Lung (tissue), 16 donors: ENCODE measurements around the gene NFIL3. TPM values are rescaled to one million over a fixed set of nuclear protein-coding genes. Genes with fewer than 3 reads are reported as not detected.
"Not testable (repeated sequence)": the region's sequence is repeated elsewhere in the genome, so short reads cannot be mapped to it uniquely, and the experiment has no call there.

ENCODE experiments used
- ATAC-seq: fragments of 200-7000 bp; cut with Tn5 transposase; one replicate; pipeline ENCODE4 v1.9.1; 2020; ENCODE audit warnings: moderate number of reproducible peaks; ENCODE audit not compliant: insufficient read depth, low FRiP score
- DNase-seq, 3 donors: peaks; one replicate each; pipeline ENCODE4 v3.0.0-alpha.2; 2013 to 2017
- H3K27ac ChIP-seq, 2 donors: one replicate each; pipeline ENCODE4 v1.5.1; 2013; ENCODE audit warnings: mild to moderate bottlenecking in 2 of 2, moderate library complexity in 2 of 2, control low read depth in 1 of 2, inconsistent platforms in 1 of 2, low read depth in 1 of 2, low read length in 1 of 2
- H3K27me3 ChIP-seq, 3 donors: one replicate each; pipeline ENCODE4 v1.5.1; 2013; ENCODE audit warnings: low read length in 2 of 3; ENCODE audit not compliant: control insufficient read depth in 3 of 3, insufficient read depth in 3 of 3
- H3K36me3 ChIP-seq, 4 donors: one replicate each; pipeline ENCODE4 v1.5.1; 2013; ENCODE audit warnings: low read length in 4 of 4, mild to moderate bottlenecking in 1 of 4, moderate library complexity in 1 of 4; ENCODE audit not compliant: control insufficient read depth in 4 of 4, insufficient read depth in 4 of 4
- H3K4me1 ChIP-seq, 5 donors: one replicate each; pipeline ENCODE4 v1.5.1; 2013; ENCODE audit warnings: low read length in 5 of 5, mild to moderate bottlenecking in 2 of 5, moderate library complexity in 1 of 5; ENCODE audit not compliant: control insufficient read depth in 5 of 5, insufficient read depth in 5 of 5
- H3K4me3 ChIP-seq: one replicate; pipeline ENCODE4 v1.5.1; 2013; ENCODE audit warnings: mild to moderate bottlenecking, control low read depth, moderate library complexity
- H3K9ac ChIP-seq, 2 donors: one replicate each; pipeline ENCODE4 v1.5.1; 2013; ENCODE audit warnings: low read length in 2 of 2, control low read depth in 1 of 2; ENCODE audit not compliant: insufficient read depth in 1 of 2
- H3K9me3 ChIP-seq, 4 donors: one replicate each; pipeline ENCODE4 v1.5.1; 2013; ENCODE audit warnings: low read length in 3 of 4, mild to moderate bottlenecking in 1 of 4, moderate library complexity in 1 of 4; ENCODE audit not compliant: control insufficient read depth in 4 of 4, insufficient read depth in 3 of 4
- WGBS, 2 donors: extraction: QIAGEN DNeasy Blood & Tissue Kit; methylation state at CpG; one replicate each; pipeline ENCODE4 v1.1.7; 2013; 5-methylcytosine and 5-hydroxymethylcytosine counted together
- long read RNA-seq, 5 donors: transcript quantifications; one replicate each; lab custom pipeline, GENCODE V29; 2026
- polyA plus RNA-seq, 2 donors: library from polyadenylated mRNA; stranded (reverse); fragments of 200-250 nt; gene quantifications; one replicate each; pipeline ENCODE4 v1.2.1, GENCODE V29; 2013
- total RNA-seq, 2 donors: library from RNA; depleted of rRNA in 1 of 2; stranded (reverse); fragments of >200 nt in 1 of 2; gene quantifications; one replicate each; pipeline ENCODE4 v1.2.1, GENCODE V29; 2014 to 2021
- TF ChIP-seq, protein P1 (sequence below): IDR thresholded peaks from 2 replicates; pipeline ENCODE4 v1.5.1; 2012; ENCODE audit warnings: mild to moderate bottlenecking; ENCODE audit errors: control extremely low read depth, extremely low read depth
- donor health status: control.
- donor health status: control.
- donor health status: Bipolar disorder and iron deficiency.
- donor health status: healthy.
- donor health status: DM: yes; HTN: yes; CAD: no.

Gene NFIL3, protein sequence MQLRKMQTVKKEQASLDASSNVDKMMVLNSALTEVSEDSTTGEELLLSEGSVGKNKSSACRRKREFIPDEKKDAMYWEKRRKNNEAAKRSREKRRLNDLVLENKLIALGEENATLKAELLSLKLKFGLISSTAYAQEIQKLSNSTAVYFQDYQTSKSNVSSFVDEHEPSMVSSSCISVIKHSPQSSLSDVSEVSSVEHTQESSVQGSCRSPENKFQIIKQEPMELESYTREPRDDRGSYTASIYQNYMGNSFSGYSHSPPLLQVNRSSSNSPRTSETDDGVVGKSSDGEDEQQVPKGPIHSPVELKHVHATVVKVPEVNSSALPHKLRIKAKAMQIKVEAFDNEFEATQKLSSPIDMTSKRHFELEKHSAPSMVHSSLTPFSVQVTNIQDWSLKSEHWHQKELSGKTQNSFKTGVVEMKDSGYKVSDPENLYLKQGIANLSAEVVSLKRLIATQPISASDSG
- total RNA-seq: 10 to 100 TPM; 37.0 to 59.9 TPM
- polyA plus RNA-seq: 10 to 100 TPM; 13.1 to 75.3 TPM
- long read RNA-seq, donor 1, transcript NFIL3-201 (2 exons, 2,085 nt): major isoform, 16 of 16 reads
- long read RNA-seq, donor 1, partial matches to known transcripts: 0 of 16 reads
- long read RNA-seq, donor 1, other reads (novel, unspliced or antisense): 0 of 16 reads
- long read RNA-seq, donor 2, transcript NFIL3-201 (2 exons, 2,085 nt): major isoform, 6 of 6 reads
- long read RNA-seq, donor 2, partial matches to known transcripts: 0 of 6 reads
- long read RNA-seq, donor 2, other reads (novel, unspliced or antisense): 0 of 6 reads
- long read RNA-seq, donor 3, transcript NFIL3-201 (2 exons, 2,085 nt): major isoform, 5 of 5 reads
- long read RNA-seq, donor 3, partial matches to known transcripts: 0 of 5 reads
- long read RNA-seq, donor 3, other reads (novel, unspliced or antisense): 0 of 5 reads
- long read RNA-seq, donor 4, partial matches to known transcripts: 0 of 4 reads
- long read RNA-seq, donor 4, other reads (novel, unspliced or antisense): 0 of 4 reads
- long read RNA-seq, donor 5, transcript NFIL3-201 (2 exons, 2,085 nt): major isoform, 15 of 15 reads
- long read RNA-seq, donor 5, partial matches to known transcripts: 0 of 15 reads
- long read RNA-seq, donor 5, other reads (novel, unspliced or antisense): 0 of 15 reads

DNA sequence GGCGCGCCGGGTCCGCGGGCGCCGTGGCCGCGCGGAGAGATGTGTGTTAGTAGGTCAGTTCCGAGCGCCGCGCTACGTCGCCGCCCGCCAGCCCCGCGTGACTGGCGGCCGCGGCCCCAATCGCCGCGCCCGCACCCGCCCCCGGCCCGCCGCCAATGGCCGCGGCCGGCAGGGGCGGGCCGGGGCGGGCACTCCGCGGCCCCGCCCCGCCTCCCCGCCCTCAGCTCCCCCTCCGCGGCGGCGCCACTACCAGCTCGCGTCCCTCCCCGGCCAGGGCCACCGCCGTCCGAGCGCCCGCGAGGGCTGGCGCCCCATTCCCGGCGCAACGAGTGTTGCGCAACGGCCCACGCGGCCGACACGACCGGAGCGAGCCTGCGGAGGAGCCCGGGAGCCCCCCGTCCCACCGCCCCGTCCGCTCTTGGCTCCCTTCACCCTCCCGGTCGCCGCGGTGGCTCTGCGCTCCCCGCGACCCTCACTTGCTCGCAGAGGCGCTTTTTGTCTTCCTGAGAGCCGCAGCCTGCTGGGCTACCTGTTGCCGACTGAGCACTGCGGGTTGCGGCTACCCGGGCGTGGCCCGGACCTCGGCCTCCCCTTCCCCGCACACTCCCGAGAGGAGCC, at the start of gene NFIL3:
Gene NFIL3, minus strand, starts transcription at position 48 of the 618 bp plus-strand sequence. CDS start 13,098 bp downstream, outside the sequence.
- TF ChIP-seq, protein P1, sequence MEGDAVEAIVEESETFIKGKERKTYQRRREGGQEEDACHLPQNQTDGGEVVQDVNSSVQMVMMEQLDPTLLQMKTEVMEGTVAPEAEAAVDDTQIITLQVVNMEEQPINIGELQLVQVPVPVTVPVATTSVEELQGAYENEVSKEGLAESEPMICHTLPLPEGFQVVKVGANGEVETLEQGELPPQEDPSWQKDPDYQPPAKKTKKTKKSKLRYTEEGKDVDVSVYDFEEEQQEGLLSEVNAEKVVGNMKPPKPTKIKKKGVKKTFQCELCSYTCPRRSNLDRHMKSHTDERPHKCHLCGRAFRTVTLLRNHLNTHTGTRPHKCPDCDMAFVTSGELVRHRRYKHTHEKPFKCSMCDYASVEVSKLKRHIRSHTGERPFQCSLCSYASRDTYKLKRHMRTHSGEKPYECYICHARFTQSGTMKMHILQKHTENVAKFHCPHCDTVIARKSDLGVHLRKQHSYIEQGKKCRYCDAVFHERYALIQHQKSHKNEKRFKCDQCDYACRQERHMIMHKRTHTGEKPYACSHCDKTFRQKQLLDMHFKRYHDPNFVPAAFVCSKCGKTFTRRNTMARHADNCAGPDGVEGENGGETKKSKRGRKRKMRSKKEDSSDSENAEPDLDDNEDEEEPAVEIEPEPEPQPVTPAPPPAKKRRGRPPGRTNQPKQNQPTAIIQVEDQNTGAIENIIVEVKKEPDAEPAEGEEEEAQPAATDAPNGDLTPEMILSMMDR: no peak
- DNase-seq: peak; percentile 86 to 92 (median 89)
- Histone ChIP-seq H3K36me3 (no peaks in the 10 kb centered on the region), H3K4me1 (peaks cover 0 to 39% (median 11%) of the 10 kb centered on the region in 5 donors), H3K9ac (peak within 1 kb of the TSS; percentile 91 to 98), H3K27ac (peak within 1 kb of the TSS; percentile 99 to 100), H3K9me3 (peaks cover 0 to 1% (median 0%) of the 10 kb centered on the region in 4 donors), H3K4me3 (peak within 1 kb of the TSS; percentile 78), H3K27me3 (no peaks in the 10 kb centered on the region)
- ATAC-seq: peak; percentile 84
- WGBS, 2 donors: 0% methylated on average over 31 to 92 of the region's 92 CpGs

DNA sequence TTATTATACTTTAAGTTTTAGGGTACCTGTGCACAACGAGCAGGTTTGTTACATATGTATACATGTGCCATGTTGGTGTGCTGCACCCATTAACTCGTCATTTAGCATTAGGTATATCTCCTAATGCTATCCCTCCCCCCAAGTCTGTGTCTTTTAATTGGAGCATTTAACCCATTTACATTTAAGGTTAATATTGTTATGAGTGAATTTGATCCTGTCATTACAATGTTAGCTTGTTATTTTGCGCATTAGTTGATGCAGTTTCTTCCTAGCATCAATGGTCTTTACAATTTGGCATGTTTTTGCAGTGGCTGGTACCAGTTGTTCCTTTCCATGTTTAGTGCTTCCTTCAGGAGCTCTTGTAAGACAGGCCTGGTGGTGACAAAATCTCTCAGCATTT, 47.9 kb upstream of the NFIL3 start:
- not testable (repeated sequence) for H3K36me3 ChIP-seq, H3K27me3 ChIP-seq, H3K9me3 ChIP-seq, H3K4me3 ChIP-seq, H3K9ac ChIP-seq, H3K27ac ChIP-seq, H3K4me1 ChIP-seq, DNase-seq, ATAC-seq
- WGBS, 2 donors: 87 to 95% methylated on average over 3 of the region's 3 CpGs

DNA sequence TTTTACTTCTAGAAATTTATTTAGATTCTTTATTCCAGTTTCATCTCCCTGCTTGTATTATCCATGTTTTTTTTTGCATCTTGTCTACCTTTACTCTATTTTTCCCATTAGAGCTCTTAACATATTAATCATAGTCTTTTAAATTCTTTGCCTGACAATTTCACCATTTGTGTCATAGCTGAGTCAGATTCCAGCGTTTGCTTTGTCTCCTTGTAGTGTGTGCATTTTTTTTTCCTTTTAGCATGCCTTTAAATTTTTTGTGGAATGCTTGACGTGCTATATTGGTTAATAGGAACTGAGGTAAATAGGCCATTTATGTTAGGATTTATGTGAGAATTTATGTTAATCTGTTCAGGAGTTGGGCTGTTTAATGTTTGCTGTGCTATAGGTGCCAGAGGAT, 41.8 kb upstream of the NFIL3 start:
- 59 to 86% methylated on average over 2 of the region's 2 CpGs for WGBS, 2 donors
- Histone ChIP-seq H3K27me3 (no peaks in the 10 kb centered on the region), H3K4me1 (no peaks in the 10 kb centered on the region), H3K27ac (no peak overlapping the region), H3K9me3 (no peaks in the 10 kb centered on the region), H3K36me3 (no peaks in the 10 kb centered on the region), H3K4me3 (no peak overlapping the region), H3K9ac (no peak overlapping the region)
- DNase-seq (no peak), ATAC-seq (no peak)
- TF ChIP-seq, protein P1: no peak
